ENCODE measurements around the gene RHOF. TPM values are rescaled to one million over a fixed set of nuclear protein-coding genes. Genes with fewer than 3 reads are reported as not detected.

The RHOF gene
- total RNA-seq, 4 donors from 2014 or later: 4.8 to 11.4 (median 9.5) TPM

DNA sequence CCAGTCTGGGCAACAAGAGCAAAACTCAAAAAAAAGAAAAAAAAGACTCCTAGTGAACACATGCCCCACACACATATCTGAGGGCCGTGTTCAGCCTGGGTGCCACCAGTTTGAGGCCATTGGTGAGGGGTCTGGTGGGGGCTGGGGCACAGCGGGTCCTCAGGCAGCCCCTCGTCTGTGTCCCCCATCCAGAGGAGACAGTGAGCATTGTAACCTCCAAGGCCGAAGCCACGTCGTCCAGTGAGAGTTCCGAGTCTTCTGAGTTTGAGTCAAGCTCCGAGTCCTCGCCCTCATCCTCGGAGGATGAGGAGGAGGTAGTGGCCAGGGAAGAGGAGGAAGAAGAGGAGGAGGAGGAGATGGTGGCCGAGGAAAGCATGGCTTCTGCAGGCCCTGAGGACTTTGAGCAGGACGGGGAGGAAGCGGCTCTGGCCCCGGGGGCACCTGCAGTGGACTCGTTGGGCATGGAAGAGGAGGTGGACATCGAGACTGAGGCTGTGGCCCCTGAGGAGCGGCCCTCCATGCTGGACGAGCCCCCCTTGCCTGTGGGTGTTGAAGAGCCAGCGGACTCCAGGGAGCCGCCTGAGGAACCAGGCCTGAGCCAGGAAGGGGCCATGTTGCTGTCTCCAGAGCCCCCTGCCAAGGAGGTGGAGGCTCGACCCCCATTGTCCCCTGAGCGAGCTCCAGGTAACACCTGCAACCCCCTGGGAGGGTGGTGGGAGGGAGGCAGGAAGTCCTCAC is 25.9 kb upstream of the RHOF start:
- TF ChIP-seq, protein P1, sequence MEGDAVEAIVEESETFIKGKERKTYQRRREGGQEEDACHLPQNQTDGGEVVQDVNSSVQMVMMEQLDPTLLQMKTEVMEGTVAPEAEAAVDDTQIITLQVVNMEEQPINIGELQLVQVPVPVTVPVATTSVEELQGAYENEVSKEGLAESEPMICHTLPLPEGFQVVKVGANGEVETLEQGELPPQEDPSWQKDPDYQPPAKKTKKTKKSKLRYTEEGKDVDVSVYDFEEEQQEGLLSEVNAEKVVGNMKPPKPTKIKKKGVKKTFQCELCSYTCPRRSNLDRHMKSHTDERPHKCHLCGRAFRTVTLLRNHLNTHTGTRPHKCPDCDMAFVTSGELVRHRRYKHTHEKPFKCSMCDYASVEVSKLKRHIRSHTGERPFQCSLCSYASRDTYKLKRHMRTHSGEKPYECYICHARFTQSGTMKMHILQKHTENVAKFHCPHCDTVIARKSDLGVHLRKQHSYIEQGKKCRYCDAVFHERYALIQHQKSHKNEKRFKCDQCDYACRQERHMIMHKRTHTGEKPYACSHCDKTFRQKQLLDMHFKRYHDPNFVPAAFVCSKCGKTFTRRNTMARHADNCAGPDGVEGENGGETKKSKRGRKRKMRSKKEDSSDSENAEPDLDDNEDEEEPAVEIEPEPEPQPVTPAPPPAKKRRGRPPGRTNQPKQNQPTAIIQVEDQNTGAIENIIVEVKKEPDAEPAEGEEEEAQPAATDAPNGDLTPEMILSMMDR (IDR thresholded peaks at IDR 0.05): no peak
- no peak for ATAC-seq (ENCODE audit: low FRiP score)
- no peak for DNase-seq (ENCODE audit: low spot score)

- DNase-seq (ENCODE audit: low spot score) (no peak), ATAC-seq (ENCODE audit: low FRiP score) (no peak)
- TF ChIP-seq, protein P1 (IDR thresholded peaks at IDR 0.05): no peak
Observed at GRCh38 chr12:121817648-121818043, 24.2 kb upstream of the RHOF start.

- no peak for DNase-seq (ENCODE audit: low spot score)
- TF ChIP-seq, protein P1 (IDR thresholded peaks at IDR 0.05): no peak
- ATAC-seq (ENCODE audit: low FRiP score): no peak
Observed at GRCh38 chr12:121816925-121817647, 23.6 kb upstream of the RHOF start.

DNA sequence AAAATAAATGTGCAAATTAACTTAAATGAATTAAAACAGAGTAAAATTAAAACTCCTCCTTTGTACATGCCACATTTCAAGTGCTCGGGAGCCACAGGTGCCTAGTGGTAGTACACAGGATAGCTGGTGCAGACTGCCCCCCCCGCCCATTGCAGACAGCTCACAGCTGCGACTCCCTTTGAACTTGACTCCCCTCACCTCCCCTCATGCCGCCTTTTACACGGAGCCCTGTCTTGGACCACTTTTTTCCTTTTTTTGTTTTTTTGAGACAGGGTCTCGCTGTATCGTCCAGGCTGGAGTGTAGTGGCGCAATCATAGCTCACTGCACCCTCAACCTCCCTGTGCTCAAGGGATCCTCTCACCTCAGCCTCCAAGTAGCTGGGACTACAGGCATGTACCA is 21.8 kb upstream of the RHOF start:
- ATAC-seq (ENCODE audit: low FRiP score) (no peak), DNase-seq (ENCODE audit: low spot score) (no peak)
- TF ChIP-seq, protein P1 (IDR thresholded peaks at IDR 0.05): no peak

- DNase-seq (ENCODE audit: low spot score) (no peak), ATAC-seq (ENCODE audit: low FRiP score) (no peak)
- TF ChIP-seq, protein P1 (IDR thresholded peaks at IDR 0.05): no peak
Observed at GRCh38 chr12:121814429-121815119, 21.1 kb upstream of the RHOF start.

DNA sequence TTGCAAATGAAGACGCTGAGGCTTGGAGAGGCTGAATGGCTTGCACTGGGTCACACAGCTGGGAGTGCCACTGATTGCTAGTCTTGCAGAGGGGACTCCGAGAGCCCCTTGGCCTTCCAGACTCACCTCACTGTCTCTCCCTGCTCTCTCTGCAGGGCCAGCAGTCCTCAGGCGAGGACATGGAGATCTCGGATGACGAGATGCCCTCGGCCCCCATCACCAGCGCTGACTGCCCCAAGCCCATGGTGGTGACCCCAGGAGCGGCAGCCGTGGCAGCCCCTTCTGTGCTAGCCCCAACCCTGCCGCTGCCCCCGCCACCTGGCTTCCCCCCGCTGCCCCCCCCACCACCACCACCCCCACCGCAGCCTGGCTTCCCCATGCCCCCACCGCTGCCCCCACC is 20.5 kb upstream of the RHOF start:
- no peak for ATAC-seq (ENCODE audit: low FRiP score)
- no peak for DNase-seq (ENCODE audit: low spot score)
- TF ChIP-seq, protein P1 (IDR thresholded peaks at IDR 0.05): no peak
